Activated CD4-positive, alpha-beta T cell treated with anti-CD3 and anti-CD28 coated beads, Interleukin-2, amount 50 U/mL, for 4 hours (primary cell): ENCODE results near the gene CD163.
"Not testable (repeated sequence)": the region's sequence is repeated elsewhere in the genome, so short reads cannot be mapped to it uniquely, and the experiment has no call there.

Experiments used
- DNase-seq, 2 experiments: peaks; one replicate each; pipeline ENCODE4 v3.0.0-alpha.2; 2020

CD163 gene

GRCh38 chr12:7503686-7504415 lies at the start of gene CD163:
Gene CD163 (minus strand): TSS chr12:7503777. CDS start chr12:7503690, 87 bp downstream.
- no peak for DNase-seq

- DNase-seq = no peak
Observed at GRCh38 chr12:7542813-7543212, 39.2 kb upstream of the CD163 start.

- no peak for DNase-seq
Observed at GRCh38 chr12:7542046-7542445, 38.5 kb upstream of the CD163 start.

- DNase-seq = no peak
Observed at GRCh38 chr12:7514416-7514815, 10.8 kb upstream of the CD163 start.

GRCh38 chr12:7512553-7512952 lies 9.0 kb upstream of the CD163 start:
- DNase-seq = no peak

GRCh38 chr12:7509793-7510470 lies 6.4 kb upstream of the CD163 start:
- not testable (repeated sequence) for DNase-seq

GRCh38 chr12:7502612-7503011 lies 965 bp downstream of the CD163 start:
- DNase-seq = no peak

- no peak for DNase-seq
Observed at GRCh38 chr12:7501031-7501588, 2.5 kb downstream of the CD163 start.

- no peak for DNase-seq
Observed at GRCh38 chr12:7499636-7500035, 3.9 kb downstream of the CD163 start.

- no peak for DNase-seq
Observed at GRCh38 chr12:7498809-7499208, 4.8 kb downstream of the CD163 start.

GRCh38 chr12:7497661-7498060 lies 5.9 kb downstream of the CD163 start:
- DNase-seq = no peak

- DNase-seq = no peak
Observed at GRCh38 chr12:7496451-7496850, 7.1 kb downstream of the CD163 start.

GRCh38 chr12:7495136-7495535 lies 8.4 kb downstream of the CD163 start:
- no peak for DNase-seq

- DNase-seq = no peak
Observed at GRCh38 chr12:7493006-7493405, 10.6 kb downstream of the CD163 start.

- DNase-seq = no peak
Observed at GRCh38 chr12:7486512-7486911, 17.1 kb downstream of the CD163 start.

GRCh38 chr12:7485095-7485494 lies 18.5 kb downstream of the CD163 start:
- DNase-seq = no peak

GRCh38 chr12:7483343-7483742 lies 20.2 kb downstream of the CD163 start:
- no peak for DNase-seq

- DNase-seq = no peak
Observed at GRCh38 chr12:7479771-7480170, 23.8 kb downstream of the CD163 start.

GRCh38 chr12:7472060-7472459 lies 31.5 kb downstream of the CD163 start:
- DNase-seq = no peak

- peak; percentile 24 to 44 for DNase-seq
Observed at GRCh38 chr12:7460375-7461259, 43.0 kb downstream of the CD163 start.

GRCh38 chr12:7459973-7460372 lies 43.6 kb downstream of the CD163 start:
- DNase-seq = no peak

- DNase-seq = no peak
Observed at GRCh38 chr12:7451756-7452155, 51.8 kb downstream of the CD163 start.

- DNase-seq = no peak
Observed at GRCh38 chr12:7450667-7451066, 52.9 kb downstream of the CD163 start.
